ENCODE results near the gene LTBP1.

LTBP1 gene

DNA sequence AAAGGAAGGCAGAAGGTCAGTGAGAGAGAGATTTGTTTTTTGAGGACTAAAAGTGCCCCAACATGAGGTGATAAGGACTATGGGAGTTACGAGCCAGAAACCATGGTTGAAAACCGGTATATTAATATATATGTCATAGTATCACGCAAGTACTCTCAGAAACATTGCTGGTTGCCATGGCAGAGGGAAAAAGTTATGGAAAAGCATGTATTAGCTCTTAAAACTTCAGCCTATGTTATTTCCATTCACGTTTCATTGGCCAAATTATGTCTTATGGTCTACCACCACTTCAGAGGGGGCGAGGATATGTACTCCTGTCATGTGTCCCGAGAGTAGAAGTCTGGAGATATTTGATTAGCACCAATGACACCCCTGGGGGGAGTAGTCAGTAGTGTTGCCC lies 125.9 kb downstream of the LTBP1 start:
- Histone ChIP-seq H3K27me3 (ENCODE audit: control insufficient read depth in 1 of 2, insufficient read depth in 2 of 2, low read length in 2 of 2) (no peaks in the 10 kb centered on the region), H3K9ac (ENCODE audit: low read length) (no peak overlapping the region), H3K36me3 (ENCODE audit: insufficient read depth, low read length) (no peaks in the 10 kb centered on the region), H3K9me3 (ENCODE audit: low read length) (no peaks in the 10 kb centered on the region), H3K27ac (ENCODE audit: low read depth, low read length) (no peak overlapping the region), H3K4me3 (ENCODE audit: low read depth in 1 of 2, low read length in 2 of 2) (no peak overlapping the region), H3K4me1 (ENCODE audit: insufficient read depth, low read length) (no peaks in the 10 kb centered on the region)

DNA sequence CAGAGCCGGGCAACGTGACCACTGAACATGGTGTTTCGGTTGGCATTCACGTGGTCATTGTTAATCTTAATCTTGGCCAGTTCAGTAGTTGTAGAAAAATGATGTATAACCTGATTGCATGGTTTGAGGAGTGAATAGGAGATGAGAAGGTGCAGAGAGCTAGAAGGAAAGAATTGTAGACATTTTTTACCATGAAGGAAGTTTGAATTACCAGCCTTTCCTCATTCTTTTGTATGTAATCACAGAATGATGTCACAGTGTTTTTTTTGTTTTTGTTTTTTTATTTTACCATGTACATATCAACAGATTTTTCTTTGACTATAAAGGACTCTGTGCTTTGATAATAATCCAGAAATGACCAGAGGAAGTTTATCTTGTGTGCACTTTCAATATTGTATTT lies 126.3 kb downstream of the LTBP1 start:
- no peak overlapping the region for H3K9ac ChIP-seq (ENCODE audit: low read length)
- H3K4me3 ChIP-seq (ENCODE audit: low read depth in 1 of 2, low read length in 2 of 2): no peak overlapping the region
- no peaks in the 10 kb centered on the region for H3K4me1 ChIP-seq (ENCODE audit: insufficient read depth, low read length)
- H3K36me3 ChIP-seq (ENCODE audit: insufficient read depth, low read length): no peaks in the 10 kb centered on the region
- H3K9me3 ChIP-seq (ENCODE audit: low read length): no peaks in the 10 kb centered on the region
- H3K27me3 ChIP-seq (ENCODE audit: control insufficient read depth in 1 of 2, insufficient read depth in 2 of 2, low read length in 2 of 2): no peaks in the 10 kb centered on the region
- H3K27ac ChIP-seq (ENCODE audit: low read depth, low read length): no peak overlapping the region

DNA sequence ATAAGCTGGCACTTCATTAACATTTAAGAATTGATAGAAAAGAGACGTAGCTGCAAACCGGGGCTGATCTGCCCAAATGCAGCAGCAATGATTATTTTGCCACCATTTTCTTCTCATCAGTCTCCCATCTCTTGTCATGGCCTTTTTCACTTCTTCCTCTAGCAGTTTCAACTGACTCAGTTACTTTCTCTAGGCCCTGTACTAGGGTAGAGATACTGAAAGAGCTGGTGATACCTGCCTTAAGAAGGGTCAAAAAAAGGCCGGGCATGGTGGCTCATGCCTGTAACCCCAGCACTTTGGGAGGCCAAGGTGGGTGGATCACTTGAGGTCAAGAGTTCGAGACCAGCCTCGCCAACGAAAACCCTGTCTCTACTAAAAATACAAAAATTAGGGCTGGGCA lies 127.4 kb downstream of the LTBP1 start:
- no peaks in the 10 kb centered on the region for H3K4me1 ChIP-seq (ENCODE audit: insufficient read depth, low read length)
- H3K9me3 ChIP-seq (ENCODE audit: low read length): no peaks in the 10 kb centered on the region
- no peak overlapping the region for H3K4me3 ChIP-seq (ENCODE audit: low read depth in 1 of 2, low read length in 2 of 2)
- no peaks in the 10 kb centered on the region for H3K27me3 ChIP-seq (ENCODE audit: control insufficient read depth in 1 of 2, insufficient read depth in 2 of 2, low read length in 2 of 2)
- no peak overlapping the region for H3K9ac ChIP-seq (ENCODE audit: low read length)
- H3K27ac ChIP-seq (ENCODE audit: low read depth, low read length): no peak overlapping the region
- no peaks in the 10 kb centered on the region for H3K36me3 ChIP-seq (ENCODE audit: insufficient read depth, low read length)

- Histone ChIP-seq H3K36me3 (ENCODE audit: insufficient read depth, low read length) (no peaks in the 10 kb centered on the region), H3K4me3 (ENCODE audit: low read depth in 1 of 2, low read length in 2 of 2) (no peak overlapping the region)
Measured at GRCh38 chr2:33077311-33077710, 130.6 kb downstream of the LTBP1 start.

GRCh38 chr2:33077844-33078243 lies 131.1 kb downstream of the LTBP1 start:
- no peaks in the 10 kb centered on the region for H3K27me3 ChIP-seq (ENCODE audit: control insufficient read depth in 1 of 2, insufficient read depth in 2 of 2, low read length in 2 of 2)
- no peaks in the 10 kb centered on the region for H3K36me3 ChIP-seq (ENCODE audit: insufficient read depth, low read length)
- H3K27ac ChIP-seq (ENCODE audit: low read depth, low read length): no peak overlapping the region
- no peaks in the 10 kb centered on the region for H3K9me3 ChIP-seq (ENCODE audit: low read length)
- H3K9ac ChIP-seq (ENCODE audit: low read length): no peak overlapping the region
- no peak overlapping the region for H3K4me3 ChIP-seq (ENCODE audit: low read depth in 1 of 2, low read length in 2 of 2)
- no peaks in the 10 kb centered on the region for H3K4me1 ChIP-seq (ENCODE audit: insufficient read depth, low read length)

More at GRCh38 chr2:33077311-33077710, 130.6 kb downstream of the LTBP1 start:
- no peaks in the 10 kb centered on the region for H3K9me3 ChIP-seq (ENCODE audit: low read length)
- H3K27me3 ChIP-seq (ENCODE audit: control insufficient read depth in 1 of 2, insufficient read depth in 2 of 2, low read length in 2 of 2): no peaks in the 10 kb centered on the region
- H3K4me1 ChIP-seq (ENCODE audit: insufficient read depth, low read length): no peaks in the 10 kb centered on the region
- no peak overlapping the region for H3K9ac ChIP-seq (ENCODE audit: low read length)
- no peak overlapping the region for H3K27ac ChIP-seq (ENCODE audit: low read depth, low read length)

GRCh38 chr2:33081691-33082090 lies 134.9 kb downstream of the LTBP1 start:
- no peaks in the 10 kb centered on the region for H3K4me1 ChIP-seq (ENCODE audit: insufficient read depth, low read length)
- H3K36me3 ChIP-seq (ENCODE audit: insufficient read depth, low read length): no peaks in the 10 kb centered on the region
- H3K4me3 ChIP-seq (ENCODE audit: low read depth in 1 of 2, low read length in 2 of 2): no peak overlapping the region
- no peak overlapping the region for H3K27ac ChIP-seq (ENCODE audit: low read depth, low read length)
- no peak overlapping the region for H3K9ac ChIP-seq (ENCODE audit: low read length)
- no peaks in the 10 kb centered on the region for H3K27me3 ChIP-seq (ENCODE audit: control insufficient read depth in 1 of 2, insufficient read depth in 2 of 2, low read length in 2 of 2)
- no peaks in the 10 kb centered on the region for H3K9me3 ChIP-seq (ENCODE audit: low read length)

GRCh38 chr2:33083699-33084387 lies 137.1 kb downstream of the LTBP1 start:
- no peaks in the 10 kb centered on the region for H3K27me3 ChIP-seq (ENCODE audit: control insufficient read depth in 1 of 2, insufficient read depth in 2 of 2, low read length in 2 of 2)
- no peaks in the 10 kb centered on the region for H3K36me3 ChIP-seq (ENCODE audit: insufficient read depth, low read length)
- H3K27ac ChIP-seq (ENCODE audit: low read depth, low read length): no peak overlapping the region
- H3K9me3 ChIP-seq (ENCODE audit: low read length): no peaks in the 10 kb centered on the region
- no peak overlapping the region for H3K4me3 ChIP-seq (ENCODE audit: low read depth in 1 of 2, low read length in 2 of 2)
- no peaks in the 10 kb centered on the region for H3K4me1 ChIP-seq (ENCODE audit: insufficient read depth, low read length)
- H3K9ac ChIP-seq (ENCODE audit: low read length): no peak overlapping the region

GRCh38 chr2:33084433-33084832 lies 137.7 kb downstream of the LTBP1 start:
- Histone ChIP-seq H3K4me3 (ENCODE audit: low read depth in 1 of 2, low read length in 2 of 2) (no peak overlapping the region), H3K27me3 (ENCODE audit: control insufficient read depth in 1 of 2, insufficient read depth in 2 of 2, low read length in 2 of 2) (no peaks in the 10 kb centered on the region), H3K27ac (ENCODE audit: low read depth, low read length) (no peak overlapping the region), H3K9me3 (ENCODE audit: low read length) (no peaks in the 10 kb centered on the region), H3K9ac (ENCODE audit: low read length) (no peak overlapping the region), H3K36me3 (ENCODE audit: insufficient read depth, low read length) (no peaks in the 10 kb centered on the region), H3K4me1 (ENCODE audit: insufficient read depth, low read length) (no peaks in the 10 kb centered on the region)

DNA sequence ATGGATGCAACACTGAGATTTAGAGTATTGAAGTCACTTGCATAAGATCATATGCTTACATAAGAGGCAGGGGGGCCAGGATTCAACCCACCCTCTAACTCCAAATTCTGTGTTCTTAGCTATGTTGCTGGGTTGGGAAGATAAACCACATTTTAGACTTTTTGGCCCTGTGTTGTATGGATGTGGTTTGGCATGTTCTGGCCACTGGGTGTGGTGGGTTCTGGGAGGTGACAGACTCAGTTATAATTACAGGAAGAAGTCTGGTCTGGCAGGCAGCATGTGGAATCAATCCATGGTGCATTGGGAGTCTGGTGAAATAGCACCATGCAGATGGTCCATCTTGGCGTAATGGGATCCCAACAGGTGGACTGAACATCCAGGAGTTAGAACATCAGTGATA lies 138.9 kb downstream of the LTBP1 start:
- Histone ChIP-seq H3K9ac (ENCODE audit: low read length) (no peak overlapping the region), H3K9me3 (ENCODE audit: low read length) (no peaks in the 10 kb centered on the region), H3K4me3 (ENCODE audit: low read depth in 1 of 2, low read length in 2 of 2) (no peak overlapping the region), H3K36me3 (ENCODE audit: insufficient read depth, low read length) (no peaks in the 10 kb centered on the region), H3K4me1 (ENCODE audit: insufficient read depth, low read length) (no peaks in the 10 kb centered on the region), H3K27ac (ENCODE audit: low read depth, low read length) (no peak overlapping the region), H3K27me3 (ENCODE audit: control insufficient read depth in 1 of 2, insufficient read depth in 2 of 2, low read length in 2 of 2) (no peaks in the 10 kb centered on the region)

DNA sequence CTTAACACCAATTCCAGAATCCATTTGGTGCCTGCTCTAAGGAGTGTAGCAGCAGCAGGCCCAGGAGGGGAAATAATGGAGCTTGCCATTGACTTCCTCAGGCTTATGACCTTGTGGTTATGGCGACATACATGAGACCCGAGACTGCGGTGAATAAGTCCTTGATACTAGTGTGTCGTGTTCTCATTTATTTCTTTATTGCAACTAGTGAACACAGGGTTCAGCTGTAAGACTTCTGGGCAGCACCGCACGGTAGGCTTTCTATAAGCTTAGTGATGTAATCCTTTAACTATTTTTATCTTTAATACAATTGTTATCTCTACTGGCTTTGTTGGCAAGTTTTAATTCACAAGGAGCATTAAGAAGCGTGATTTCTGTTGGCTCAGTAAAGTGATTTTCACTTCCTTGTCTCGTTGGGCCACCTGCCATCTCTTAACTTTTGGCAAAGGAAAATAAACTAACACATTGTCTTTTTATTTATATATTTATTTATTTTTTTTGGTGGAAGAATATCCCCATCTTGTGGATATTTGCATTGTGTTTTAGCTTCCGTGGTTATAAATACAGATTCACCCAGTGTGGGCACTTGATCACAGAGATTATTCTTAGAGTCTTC lies 139.8 kb downstream of the LTBP1 start:
- H3K27ac ChIP-seq (ENCODE audit: low read depth, low read length): no peak overlapping the region
- no peak overlapping the region for H3K4me3 ChIP-seq (ENCODE audit: low read depth in 1 of 2, low read length in 2 of 2)

GRCh38 chr2:33090553-33091134 lies 143.9 kb downstream of the LTBP1 start:
- no peak overlapping the region for H3K9ac ChIP-seq (ENCODE audit: low read length)
- H3K4me3 ChIP-seq (ENCODE audit: low read depth in 1 of 2, low read length in 2 of 2): no peak overlapping the region
- no peaks in the 10 kb centered on the region for H3K27me3 ChIP-seq (ENCODE audit: control insufficient read depth in 1 of 2, insufficient read depth in 2 of 2, low read length in 2 of 2)
- no peaks in the 10 kb centered on the region for H3K36me3 ChIP-seq (ENCODE audit: insufficient read depth, low read length)
- H3K27ac ChIP-seq (ENCODE audit: low read depth, low read length): no peak overlapping the region
- no peaks in the 10 kb centered on the region for H3K9me3 ChIP-seq (ENCODE audit: low read length)
- no peaks in the 10 kb centered on the region for H3K4me1 ChIP-seq (ENCODE audit: insufficient read depth, low read length)

More for the DNA sequence above, 139.8 kb downstream of the LTBP1 start:
- Histone ChIP-seq H3K9me3 (ENCODE audit: low read length) (no peaks in the 10 kb centered on the region), H3K36me3 (ENCODE audit: insufficient read depth, low read length) (no peaks in the 10 kb centered on the region), H3K4me1 (ENCODE audit: insufficient read depth, low read length) (no peaks in the 10 kb centered on the region), H3K27me3 (ENCODE audit: control insufficient read depth in 1 of 2, insufficient read depth in 2 of 2, low read length in 2 of 2) (no peaks in the 10 kb centered on the region), H3K9ac (ENCODE audit: low read length) (no peak overlapping the region)

Measured in muscle layer of colon (tissue), 2 donors.